ENCODE results near the gene ASB14. TPM values are rescaled to one million over a fixed set of nuclear protein-coding genes. Genes with fewer than 3 reads are reported as not detected.

ASB14 gene
- total RNA-seq, 1 donor: under 0.01 TPM

GRCh38 chr3:57221883-57222282 lies 70.6 kb downstream of the ASB14 start:
- DNase-seq (ENCODE audit: low read depth): peak; percentile 64
- TF ChIP-seq CTCF (IDR thresholded peaks at IDR 0.05; ENCODE audit: insufficient read depth, low read length): peak; percentile 36
- H3K4me3 ChIP-seq (ENCODE audit: low read depth, low read length): no peak overlapping the region

Other genes starting within 250 kb of the ASB14 start
- 0.09 TPM in 1 of 2 replicates, not detected in the other for gene SPATA12, start 232.0 kb downstream of the ASB14 start, total RNA-seq (ENCODE audit: low replicate concordance)
- gene IL17RD, start 127.3 kb downstream of the ASB14 start, total RNA-seq (ENCODE audit: low replicate concordance): 9.5 and 13.6 TPM in 2 replicates
- gene HESX1, start 92.7 kb downstream of the ASB14 start, total RNA-seq (ENCODE audit: low replicate concordance): 0.81 and 2.4 TPM in 2 replicates
- gene APPL1, start 65.0 kb downstream of the ASB14 start, total RNA-seq (ENCODE audit: low replicate concordance): 28.8 and 69.1 TPM in 2 replicates